ENCODE results near the gene MACROD2. TPM values are rescaled to one million over a fixed set of nuclear protein-coding genes. Genes with fewer than 3 reads are reported as not detected.

Gene MACROD2
- total RNA-seq, 1 donor from 2014 or later = 0.46 TPM

DNA sequence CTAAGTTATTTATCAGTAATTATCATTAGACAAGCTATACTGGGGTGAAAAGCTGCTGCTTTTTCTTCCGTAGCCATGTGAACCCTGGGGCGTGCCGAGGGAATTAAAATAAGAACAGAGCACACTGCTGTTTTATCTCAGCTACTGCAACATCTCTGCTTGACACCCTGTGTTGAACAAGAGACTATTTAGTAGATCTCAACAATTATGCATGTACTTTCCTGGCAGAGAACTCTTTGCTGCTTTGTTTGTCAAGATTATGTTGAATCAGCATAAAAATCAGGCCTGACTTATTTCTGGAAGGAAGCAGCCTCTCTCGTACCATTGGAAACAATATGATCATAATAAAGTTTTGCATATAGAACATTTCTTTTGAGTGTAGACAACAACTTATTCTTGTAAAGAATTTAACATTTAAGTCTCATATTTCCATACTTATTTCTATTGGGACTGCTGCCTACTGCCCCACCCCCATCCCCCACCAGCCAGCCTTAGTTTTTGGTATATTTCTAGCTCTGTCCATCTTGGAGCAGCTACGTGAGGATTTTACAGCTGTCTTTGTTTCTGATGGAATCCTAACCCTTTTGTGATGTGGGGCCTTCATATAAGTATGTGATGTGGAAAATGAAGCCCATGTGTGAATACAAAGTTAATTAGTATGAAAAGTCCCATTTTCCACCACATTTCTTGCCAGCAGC, 1566.5 kb downstream of the MACROD2 start:
- DNase-seq (ENCODE audit: low read depth, low spot score) = no peak

GRCh38 chr20:15563836-15564235, 1568.5 kb downstream of the MACROD2 start:
- no peak for DNase-seq (ENCODE audit: low read depth, low spot score)

GRCh38 chr20:15564981-15565380, 1569.7 kb downstream of the MACROD2 start:
- DNase-seq (ENCODE audit: low read depth, low spot score) = no peak

GRCh38 chr20:15565786-15566185, 1570.5 kb downstream of the MACROD2 start:
- no peak for DNase-seq (ENCODE audit: low read depth, low spot score)

DNA sequence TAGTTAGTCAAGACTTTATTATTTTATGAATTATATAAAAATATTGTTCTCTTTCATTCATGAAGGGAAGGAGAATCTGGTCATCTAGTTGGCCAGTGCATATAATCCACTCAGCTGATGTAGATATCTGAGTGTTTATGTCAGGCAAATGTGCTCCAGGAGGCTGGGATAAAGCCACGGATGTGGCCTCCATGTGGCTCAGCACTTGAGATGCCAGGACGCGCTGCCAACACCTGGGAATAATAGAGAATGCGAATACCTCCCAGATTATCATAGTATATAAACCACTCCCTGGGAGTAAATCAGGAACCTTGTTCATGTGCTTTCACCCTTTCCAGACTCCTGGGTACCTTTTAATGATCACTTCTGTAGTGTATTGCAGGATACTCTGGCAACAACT, 1571.9 kb downstream of the MACROD2 start:
- DNase-seq (ENCODE audit: low read depth, low spot score) = no peak

- no peak for DNase-seq (ENCODE audit: low read depth, low spot score)
Measured at GRCh38 chr20:15570156-15570555, 1574.8 kb downstream of the MACROD2 start.

- DNase-seq (ENCODE audit: low read depth, low spot score) = no peak
Measured at GRCh38 chr20:15571056-15571455, 1575.7 kb downstream of the MACROD2 start.

DNA sequence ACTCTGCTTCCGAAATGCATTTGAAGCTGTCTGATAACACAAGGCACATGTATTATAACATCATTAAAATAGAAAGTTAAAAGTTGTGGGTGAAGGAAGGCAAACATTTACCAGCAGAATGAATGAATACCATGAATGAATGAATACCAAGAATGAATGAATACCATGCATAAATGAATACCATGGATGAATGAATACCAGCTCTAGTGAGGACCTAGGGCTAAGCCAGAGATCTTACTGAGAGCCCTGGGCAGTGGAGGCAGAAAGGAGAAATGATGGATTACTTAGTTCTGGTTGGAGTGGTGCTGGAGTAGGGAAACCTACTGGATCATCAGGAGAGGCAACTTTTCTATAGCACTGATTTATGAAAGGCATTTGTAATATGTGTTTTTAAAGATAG, 1579.9 kb downstream of the MACROD2 start:
- DNase-seq (ENCODE audit: low read depth, low spot score) = no peak

DNA sequence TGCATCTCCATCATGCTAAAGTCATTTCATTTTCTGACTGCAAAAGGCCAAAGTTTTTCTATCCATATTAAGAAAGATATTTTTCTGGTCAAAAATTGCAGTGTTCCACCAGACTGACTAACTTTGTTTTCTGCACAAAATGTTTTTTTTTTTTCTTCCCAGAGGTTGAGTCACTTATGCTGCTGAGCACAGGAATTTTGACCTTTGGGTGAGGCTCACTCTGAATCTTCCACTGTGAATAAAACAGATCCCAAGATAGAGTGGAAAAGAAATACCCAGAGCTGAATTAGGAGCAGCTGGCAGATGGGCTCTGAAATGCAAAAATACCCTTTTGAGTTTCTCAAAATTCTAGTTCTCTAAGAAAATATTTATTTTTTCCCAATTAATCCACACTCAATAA, 1581.1 kb downstream of the MACROD2 start:
- DNase-seq (ENCODE audit: low read depth, low spot score) = no peak

DNA sequence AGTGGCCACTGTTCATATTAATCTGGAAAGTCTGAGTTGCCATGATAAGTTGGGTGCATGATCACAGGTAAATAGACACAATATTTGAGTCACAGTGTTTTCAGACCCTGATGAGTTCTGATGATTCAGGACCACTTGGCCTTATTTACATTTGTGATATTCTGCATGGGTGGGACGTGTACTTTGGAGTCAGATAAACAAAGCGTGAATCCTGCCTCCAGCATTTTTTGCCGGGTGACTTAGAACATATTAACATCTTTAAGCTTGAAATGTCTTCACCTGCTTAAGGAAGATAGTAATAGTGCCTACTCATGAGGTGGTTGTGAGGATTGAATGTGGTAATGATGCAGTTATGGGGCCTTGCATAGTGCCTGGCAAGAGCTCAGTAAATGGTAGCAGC, 1582.8 kb downstream of the MACROD2 start:
- DNase-seq (ENCODE audit: low read depth, low spot score) = no peak

GRCh38 chr20:15579688-15580087, 1584.4 kb downstream of the MACROD2 start:
- no peak for DNase-seq (ENCODE audit: low read depth, low spot score)

- no peak for DNase-seq (ENCODE audit: low read depth, low spot score)
Measured at GRCh38 chr20:15582146-15582760, 1586.9 kb downstream of the MACROD2 start.

DNA sequence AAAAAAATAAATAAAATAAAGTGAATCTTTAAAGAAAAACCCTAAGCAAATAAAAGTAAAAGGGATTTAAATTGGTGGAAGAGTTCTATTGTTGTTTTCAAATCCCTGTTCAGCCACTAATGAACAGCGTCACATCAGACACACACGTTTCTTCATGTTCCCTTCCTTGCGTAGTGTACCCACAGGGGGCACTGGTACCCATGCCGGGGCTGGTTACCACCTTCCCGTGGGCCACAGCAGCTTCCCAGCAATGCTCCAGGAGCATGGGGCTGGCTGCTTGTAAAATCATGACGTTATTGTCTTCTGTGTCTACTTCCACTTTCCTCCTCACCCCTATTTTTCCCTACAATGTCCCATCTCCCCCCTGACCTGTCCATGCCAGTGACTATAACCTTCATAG, 1589.2 kb downstream of the MACROD2 start:
- DNase-seq (ENCODE audit: low read depth, low spot score) = no peak

DNA sequence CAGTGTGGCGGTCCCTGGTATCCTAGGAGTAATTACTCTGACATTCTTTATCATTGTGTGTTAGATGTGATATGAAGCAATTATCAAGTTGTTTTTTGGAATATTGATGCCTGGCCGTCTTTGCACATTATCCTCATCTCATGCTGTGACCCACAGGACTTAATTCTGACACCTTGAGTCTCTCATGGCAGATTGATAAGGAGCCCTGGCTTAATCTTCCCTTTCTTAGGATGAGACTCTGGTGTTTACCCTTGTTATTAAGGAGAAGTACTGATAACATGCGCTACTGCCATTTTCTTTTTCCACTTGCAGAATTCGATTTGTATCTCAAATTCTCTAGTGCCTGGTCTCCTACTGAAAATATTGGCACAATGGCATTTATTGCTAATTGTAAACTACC, 1597.8 kb downstream of the MACROD2 start:
- DNase-seq (ENCODE audit: low read depth, low spot score) = no peak

- no peak for DNase-seq (ENCODE audit: low read depth, low spot score)
Measured at GRCh38 chr20:15594158-15594695, 1598.9 kb downstream of the MACROD2 start.

DNA sequence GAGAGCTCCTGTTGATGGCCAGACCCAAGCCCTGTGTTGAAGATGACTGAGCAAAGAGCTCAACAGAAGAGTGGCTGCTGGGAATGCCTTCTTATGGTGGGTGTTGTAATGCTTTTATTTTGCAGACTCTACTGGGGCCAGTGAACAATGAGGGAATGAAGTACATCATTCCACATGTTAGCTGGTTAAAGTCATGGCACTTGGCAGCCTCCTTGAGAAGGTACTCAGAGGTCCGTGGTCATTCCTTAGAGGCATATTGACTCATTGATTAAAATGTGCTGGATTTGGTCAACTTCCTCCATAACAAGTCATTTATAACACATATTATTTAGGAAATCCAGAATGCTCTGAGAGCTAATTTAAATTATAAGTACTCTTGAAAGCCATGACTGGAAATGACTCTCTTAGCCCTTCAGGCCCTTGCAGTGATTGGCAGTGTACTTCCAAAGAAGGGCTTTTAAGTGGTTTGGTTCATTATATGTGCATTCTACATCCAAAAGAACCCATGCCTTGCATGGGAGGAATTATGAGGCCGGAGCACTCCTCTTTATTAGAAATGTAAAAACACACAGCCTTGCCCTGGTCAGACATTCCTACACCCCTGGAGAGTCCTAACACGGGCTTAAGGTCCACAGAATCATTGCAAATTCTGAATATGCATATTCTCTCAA, 1601.0 kb downstream of the MACROD2 start:
- DNase-seq (ENCODE audit: low read depth, low spot score) = no peak

DNA sequence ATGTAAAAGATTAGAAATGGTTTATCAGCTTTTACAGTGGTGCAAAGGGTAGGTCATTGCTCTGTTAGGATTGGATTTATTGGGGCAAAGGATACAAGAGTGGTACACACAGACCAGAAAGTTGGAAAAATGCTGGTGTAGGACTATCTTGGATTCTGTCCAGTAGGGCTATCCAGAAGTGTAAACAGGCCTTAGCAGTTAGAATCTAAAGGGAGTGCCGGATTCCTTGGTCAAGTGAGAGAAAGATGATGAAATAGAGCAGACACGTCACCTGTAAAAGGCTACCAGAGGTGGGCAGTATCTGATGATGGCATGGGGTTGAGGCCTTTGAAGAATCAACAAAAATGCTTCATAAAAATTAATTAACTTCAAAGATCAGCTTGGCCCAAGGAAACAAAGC, 1602.0 kb downstream of the MACROD2 start:
- no peak for DNase-seq (ENCODE audit: low read depth, low spot score)

- DNase-seq (ENCODE audit: low read depth, low spot score) = no peak
Measured at GRCh38 chr20:15599961-15600360, 1604.6 kb downstream of the MACROD2 start.

DNA sequence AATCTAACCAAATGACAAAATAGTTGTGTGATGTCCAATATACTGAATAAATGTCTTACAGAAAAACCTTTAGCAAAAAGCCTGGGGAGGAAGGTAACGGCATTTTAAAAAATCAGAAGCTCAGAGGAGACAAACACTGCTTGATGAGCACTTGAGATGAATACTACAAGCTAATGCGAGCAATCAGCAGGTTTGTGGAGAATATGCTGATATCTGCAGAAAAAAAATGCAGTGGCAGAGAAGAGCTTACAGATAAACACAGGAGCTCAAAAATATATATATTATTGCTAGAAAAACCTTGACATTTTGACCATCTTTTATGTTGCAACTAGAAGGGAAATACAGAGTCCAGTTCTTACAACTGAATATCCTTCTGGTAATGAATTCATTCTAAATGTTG, 1605.2 kb downstream of the MACROD2 start:
- no peak for DNase-seq (ENCODE audit: low read depth, low spot score)

DNA sequence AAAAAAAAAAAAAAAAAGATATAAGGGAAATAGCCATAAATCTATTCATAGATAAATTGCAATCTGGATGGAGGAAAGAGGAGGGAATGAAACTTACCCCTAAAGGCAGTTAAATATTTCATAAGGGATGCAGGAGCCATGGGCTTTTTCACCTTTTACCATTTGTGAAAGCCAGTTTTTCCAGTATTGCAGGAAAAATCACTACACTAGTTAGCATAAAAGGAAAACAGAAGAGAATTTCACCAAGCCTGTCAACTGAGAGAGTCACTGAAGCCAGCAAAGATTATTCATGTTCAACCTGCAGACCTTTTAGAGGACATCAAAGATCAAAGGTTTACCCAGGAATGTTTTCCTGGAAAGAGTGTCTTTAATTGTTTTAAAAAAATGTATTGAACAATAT, 1608.2 kb downstream of the MACROD2 start:
- DNase-seq (ENCODE audit: low read depth, low spot score) = no peak

DNA sequence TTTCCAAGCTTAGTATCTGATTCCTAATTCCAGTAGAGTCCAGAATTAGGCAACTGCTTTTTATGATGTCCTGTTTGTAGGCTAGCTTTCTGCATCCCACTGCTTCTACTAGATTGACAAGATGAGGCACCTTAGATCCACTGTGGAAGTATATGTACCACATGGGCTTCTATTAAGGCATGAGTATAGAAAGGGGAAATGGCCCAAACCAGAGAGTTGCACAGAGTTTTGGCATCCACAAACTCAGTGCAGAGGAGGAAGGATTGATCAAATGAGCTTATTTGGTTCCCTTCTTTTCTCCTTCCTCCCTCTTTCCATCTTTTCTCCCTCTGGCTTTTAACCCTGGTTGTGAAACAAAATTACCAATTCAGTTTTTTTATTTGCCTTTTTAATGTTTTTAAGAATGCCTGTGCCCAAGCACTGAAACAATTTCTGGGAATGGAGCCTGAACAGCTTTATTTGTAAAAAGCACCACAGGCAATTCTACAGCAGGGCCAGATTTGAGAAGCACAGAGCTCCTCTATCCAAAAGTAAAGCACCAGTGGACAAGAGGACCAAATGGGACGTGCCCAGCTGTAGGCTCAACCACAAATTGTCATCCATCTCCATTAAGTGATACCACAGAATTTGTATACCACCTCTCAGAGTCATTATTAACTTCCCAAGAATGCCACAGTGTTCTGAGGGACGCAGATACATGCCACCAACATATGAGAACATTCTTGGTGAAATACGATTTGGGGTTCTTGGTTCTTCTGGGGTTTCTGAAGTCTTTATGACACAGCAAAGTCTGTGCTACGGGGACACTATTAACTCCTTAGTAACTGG, 1608.9 kb downstream of the MACROD2 start:
- no peak for DNase-seq (ENCODE audit: low read depth, low spot score)

GRCh38 chr20:15609921-15610320, 1614.6 kb downstream of the MACROD2 start:
- no peak for DNase-seq (ENCODE audit: low read depth, low spot score)
